Activated CD8-positive, alpha-beta memory T cell treated with anti-CD3 and anti-CD28 coated beads, Interleukin-2, amount 10 ng/mL, durations not matched to agents 7 days and 5 days (primary cell): ENCODE measurements around the gene NAB1. TPM values are rescaled to one million over a fixed set of nuclear protein-coding genes. Genes with fewer than 3 reads are reported as not detected.

Source experiments
- ATAC-seq: fragments of 150-1000 bp; cut with Tn5 transposase; one replicate; pipeline ENCODE4 v1.10.0; 2021; ENCODE audit warnings: moderate library complexity
- CTCF ChIA-PET: fragments of 350-600 bp; sonication (Branson Sonifier 250); formaldehyde crosslinking; loops from one replicate; lab custom pipeline; 2021; ENCODE audit warnings: antibody characterized with exemption; lab: Charles Lee
- DNase-seq: peaks from one replicate; pipeline ENCODE4 v3.0.0-alpha.2; 2020
- H3K27ac Mint-ChIP-seq: one replicate; pipeline ENCODE4 v1.8.0; 2021; ENCODE audit warnings: mild to moderate bottlenecking, mixed read lengths
- H3K27me3 Mint-ChIP-seq: one replicate; pipeline ENCODE4 v1.8.0; 2021; ENCODE audit warnings: mixed read lengths
- H3K36me3 Mint-ChIP-seq: one replicate; pipeline ENCODE4 v1.8.0; 2021; ENCODE audit warnings: mild to moderate bottlenecking, mixed read lengths
- H3K4me1 Mint-ChIP-seq: one replicate; pipeline ENCODE4 v1.8.0; 2021; ENCODE audit warnings: mixed read lengths
- H3K4me3 Mint-ChIP-seq: one replicate; pipeline ENCODE4 v1.8.0; 2021; ENCODE audit warnings: mild to moderate bottlenecking, moderate library complexity, mixed read lengths
- H3K9me3 Mint-ChIP-seq: one replicate; pipeline ENCODE4 v1.8.0; 2022; ENCODE audit warnings: low read depth, mixed read lengths
- total RNA-seq, 2 experiments: library from RNA; stranded (reverse); gene quantifications; one replicate each; pipeline ENCODE4 v1.2.3, GENCODE V29; 2021

Gene NAB1
- total RNA-seq, 2 experiments from 2014 or later: 36.8 to 38.4 TPM

DNA sequence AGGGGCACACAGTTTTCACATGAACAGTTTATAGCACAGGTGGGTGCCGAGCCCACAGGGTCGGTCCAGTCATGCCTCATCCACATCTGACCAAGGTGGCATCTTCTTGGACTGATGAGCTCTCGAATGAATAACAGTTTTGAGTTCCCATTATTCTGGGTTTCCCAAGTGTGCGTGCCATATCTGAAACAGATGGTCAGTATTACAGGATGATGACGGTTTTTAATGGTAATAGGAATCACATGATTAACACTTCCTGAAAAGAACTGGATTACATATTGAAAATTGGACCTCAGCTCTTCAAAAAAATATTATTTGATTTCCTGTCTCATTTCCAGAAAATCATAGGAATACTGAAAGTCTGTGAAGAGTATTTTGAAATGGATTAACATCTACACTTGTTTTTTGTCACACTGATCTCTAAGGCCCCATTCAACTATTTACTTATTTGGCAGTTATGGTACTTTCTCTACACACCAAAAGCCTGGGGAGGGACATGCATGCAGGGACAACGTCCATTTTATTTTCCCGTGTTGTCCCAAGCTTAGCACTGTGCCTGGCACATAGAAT is 22.2 kb upstream of the NAB1 start:
- H3K36me3 Mint-ChIP-seq: peaks cover 3% of the 10 kb centered on the region
- DNase-seq (no peak), ATAC-seq (no peak)
- no peaks in the 10 kb centered on the region for H3K27me3 Mint-ChIP-seq
- peaks cover 11% of the 10 kb centered on the region for H3K4me1 Mint-ChIP-seq
- H3K27ac Mint-ChIP-seq: no peak overlapping the region
- H3K4me3 Mint-ChIP-seq: no peak overlapping the region
- CTCF ChIA-PET: no interaction called here
- peaks cover 3% of the 10 kb centered on the region for H3K9me3 Mint-ChIP-seq

DNA sequence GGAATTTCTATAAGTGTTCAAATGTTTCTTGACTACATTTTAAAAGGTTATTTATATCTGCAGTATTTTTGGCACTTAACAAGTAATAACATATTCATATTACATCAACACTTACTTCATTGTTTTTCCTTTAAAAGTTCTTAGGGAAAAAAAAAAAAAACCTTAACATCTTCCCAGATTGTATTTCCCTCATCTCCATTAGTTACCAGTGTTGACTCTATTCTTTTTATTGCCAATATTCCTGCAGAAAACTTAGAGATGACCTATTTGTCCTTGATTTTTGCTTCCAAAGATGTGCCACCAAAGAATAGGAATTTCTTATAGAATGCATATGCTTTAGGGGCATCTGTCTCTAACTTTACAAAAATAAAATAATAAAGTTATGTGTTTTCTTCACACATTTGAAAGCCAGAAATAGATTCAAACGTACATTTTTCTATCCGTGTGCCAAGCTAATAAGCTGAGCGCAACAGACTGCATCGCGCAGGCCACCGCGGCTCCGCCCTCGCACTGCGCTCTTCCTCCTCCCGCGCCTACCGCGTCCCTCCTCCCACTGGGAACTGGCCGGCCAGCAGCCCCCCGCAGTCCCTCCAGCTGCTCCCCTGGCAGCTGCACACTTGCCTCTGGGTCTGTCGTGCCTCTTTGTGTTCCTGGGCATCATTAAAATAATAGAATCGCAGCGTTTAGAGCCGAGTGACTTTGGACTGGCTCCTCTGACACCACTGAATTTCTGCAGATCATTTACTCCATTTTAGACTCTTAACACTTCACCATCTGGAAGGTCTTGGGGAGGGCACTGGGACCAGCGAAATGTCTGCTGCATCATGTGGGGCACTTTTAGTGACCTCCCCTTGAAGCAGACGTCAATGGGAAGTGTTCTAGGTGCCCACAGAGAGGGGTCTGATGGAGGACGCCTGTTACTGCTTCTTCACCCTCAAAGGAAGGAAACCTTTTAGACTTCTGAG is 21.2 kb upstream of the NAB1 start:
- Mint-ChIP-seq H3K36me3 (peaks cover 3% of the 10 kb centered on the region), H3K27ac (peak overlapping the region; percentile 37), H3K27me3 (no peaks in the 10 kb centered on the region), H3K4me1 (peaks cover 11% of the 10 kb centered on the region), H3K4me3 (peak overlapping the region; percentile 78), H3K9me3 (peaks cover 3% of the 10 kb centered on the region)
- DNase-seq (no peak), ATAC-seq (peak; percentile 84)
- CTCF ChIA-PET: no interaction called here

DNA sequence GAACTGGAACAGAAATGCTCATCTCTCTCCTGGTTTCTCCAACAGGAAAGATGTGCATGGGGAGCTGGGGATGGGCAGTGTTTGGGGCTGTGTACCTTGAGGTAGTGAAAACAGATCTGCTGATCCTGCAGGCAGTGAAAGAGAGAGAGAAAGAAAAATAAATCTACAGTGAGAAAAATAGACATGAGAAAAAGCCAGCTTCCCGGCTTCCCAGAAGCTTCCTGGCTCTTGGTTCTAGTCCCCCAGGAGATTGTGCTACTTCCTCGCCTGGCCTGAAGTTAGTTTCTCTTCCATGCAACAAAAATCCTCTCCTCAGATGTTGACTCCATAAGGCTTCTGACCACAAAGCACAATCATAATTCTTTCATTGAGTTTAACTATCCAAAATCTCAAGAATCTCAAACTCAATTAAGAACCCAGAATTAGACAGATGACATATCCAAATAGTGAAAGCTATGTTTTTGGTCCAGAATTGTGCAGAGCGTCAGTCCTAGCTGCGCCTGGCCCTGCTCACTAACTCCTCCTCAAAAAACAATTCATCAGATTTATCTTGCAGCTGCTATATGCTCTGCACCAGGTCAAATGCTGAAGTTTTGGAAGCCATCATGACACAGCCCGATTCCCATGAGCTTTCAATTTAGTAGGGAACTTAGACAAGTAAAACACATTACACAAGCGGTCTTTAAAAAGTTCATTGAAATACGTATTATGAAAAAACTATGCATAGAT is 20.1 kb upstream of the NAB1 start:
- DNase-seq (no peak), ATAC-seq (no peak)
- no peak overlapping the region for H3K27ac Mint-ChIP-seq
- peaks cover 3% of the 10 kb centered on the region for H3K36me3 Mint-ChIP-seq
- peaks cover 11% of the 10 kb centered on the region for H3K4me1 Mint-ChIP-seq
- H3K9me3 Mint-ChIP-seq: peaks cover 3% of the 10 kb centered on the region
- H3K27me3 Mint-ChIP-seq: no peaks in the 10 kb centered on the region
- CTCF ChIA-PET: no interaction called here
- peak overlapping the region; percentile 78 for H3K4me3 Mint-ChIP-seq

DNA sequence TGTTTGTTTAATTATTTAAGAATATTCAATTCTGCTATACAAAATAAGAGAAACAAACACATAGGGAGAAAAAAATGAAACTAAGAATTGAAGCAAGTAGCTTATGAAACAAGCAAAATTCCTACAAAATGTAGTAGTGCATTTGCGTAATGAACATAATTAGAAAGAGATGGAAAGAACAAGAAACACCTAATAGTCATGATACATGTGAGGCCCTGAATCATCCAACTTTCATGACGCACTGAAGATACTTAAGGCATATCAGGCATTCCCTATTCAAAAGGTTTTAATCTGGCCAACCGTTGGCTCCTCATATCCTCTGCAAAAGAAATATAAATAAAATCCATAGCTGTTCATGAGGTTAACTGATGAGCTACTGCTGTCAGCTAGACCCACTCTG is 14.5 kb upstream of the NAB1 start:
- Mint-ChIP-seq H3K4me1 (no peaks in the 10 kb centered on the region), H3K27ac (no peak overlapping the region), H3K36me3 (no peaks in the 10 kb centered on the region), H3K27me3 (no peaks in the 10 kb centered on the region), H3K4me3 (no peak overlapping the region), H3K9me3 (no peaks in the 10 kb centered on the region)
- CTCF ChIA-PET: interaction anchor here (0.9 to 1.9 kb wide), 2 partner anchors 21 to 45 kb away, joined by 3 to 7 read pairs; no protein-coding TSS in a partner anchor
- no peak for DNase-seq
- ATAC-seq: no peak

DNA sequence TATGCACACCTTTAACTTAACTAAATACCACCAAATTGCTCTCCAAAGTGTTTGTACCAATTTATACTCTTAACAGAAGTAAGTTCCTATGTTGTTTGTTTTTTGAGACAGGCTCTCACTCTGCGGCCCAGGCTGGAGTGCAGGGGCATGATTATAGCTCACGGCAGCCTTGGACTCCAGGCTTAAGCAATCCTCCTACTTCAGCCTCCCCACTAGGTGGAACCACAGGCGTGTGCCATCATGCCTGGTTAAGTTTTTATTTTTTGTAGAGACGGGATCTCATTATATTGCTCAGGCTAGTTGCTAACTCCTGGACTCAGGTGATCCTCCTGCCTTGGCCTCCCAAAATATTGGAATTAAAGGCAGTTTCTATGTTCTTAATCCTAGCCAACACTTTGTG is 13.1 kb upstream of the NAB1 start:
- H3K27ac Mint-ChIP-seq: no peak overlapping the region
- CTCF ChIA-PET: interaction anchor here (0.9 to 1.5 kb wide), 5 partner anchors 27 to 215 kb away, joined by 3 to 4 read pairs (median 3); no protein-coding TSS in a partner anchor
- DNase-seq: no peak
- H3K9me3 Mint-ChIP-seq: no peaks in the 10 kb centered on the region
- no peaks in the 10 kb centered on the region for H3K27me3 Mint-ChIP-seq
- no peak overlapping the region for H3K4me3 Mint-ChIP-seq
- H3K4me1 Mint-ChIP-seq: no peaks in the 10 kb centered on the region
- peak; percentile 36 for ATAC-seq
- no peaks in the 10 kb centered on the region for H3K36me3 Mint-ChIP-seq

DNA sequence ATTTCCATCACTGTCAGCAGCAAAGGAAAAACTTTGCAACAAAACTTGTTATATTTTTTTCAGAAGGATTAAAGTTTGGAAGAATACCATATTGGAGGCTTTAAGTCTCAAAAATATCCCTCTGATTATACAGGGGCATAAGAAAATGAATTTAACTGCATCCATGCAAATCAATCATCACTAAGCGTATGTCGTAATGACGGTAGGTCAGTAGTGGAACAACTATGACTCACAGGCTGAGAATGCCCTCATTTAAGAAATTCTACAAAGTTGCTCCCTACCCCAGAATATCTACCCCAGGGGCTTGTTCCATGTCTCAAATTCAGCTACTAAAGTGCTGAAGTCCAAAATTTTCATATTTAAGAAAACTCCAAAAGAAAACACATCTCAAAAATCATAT is 12.5 kb upstream of the NAB1 start:
- ATAC-seq (no peak), DNase-seq (no peak)
- Mint-ChIP-seq H3K27me3 (no peaks in the 10 kb centered on the region), H3K4me1 (no peaks in the 10 kb centered on the region), H3K27ac (no peak overlapping the region), H3K36me3 (no peaks in the 10 kb centered on the region), H3K4me3 (no peak overlapping the region), H3K9me3 (no peaks in the 10 kb centered on the region)
- CTCF ChIA-PET: interaction anchor here (0.9 to 1.5 kb wide), 3 partner anchors 27 to 145 kb away, joined by 3 read pairs; no protein-coding TSS in a partner anchor

DNA sequence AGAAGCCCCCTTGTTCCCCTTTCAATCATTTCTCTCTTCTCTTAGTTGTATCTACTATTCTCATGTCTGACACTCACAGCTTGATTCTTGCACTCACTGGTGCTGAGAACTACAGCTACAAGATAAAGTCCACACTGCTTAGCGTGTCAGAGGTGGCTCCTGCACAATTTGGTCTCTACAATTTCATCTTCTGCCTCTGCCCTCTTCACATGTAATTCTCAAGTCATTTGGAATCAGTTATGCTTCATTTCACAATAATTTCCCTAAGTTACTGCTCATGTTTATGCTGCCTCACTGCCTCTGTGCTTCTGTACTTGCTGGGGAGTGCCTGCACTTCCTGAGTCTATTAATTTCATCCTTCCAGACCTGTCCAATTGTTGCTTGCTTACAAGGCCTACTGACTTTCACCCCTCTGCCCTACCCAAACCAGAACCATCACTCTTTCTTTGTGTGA is 11.6 kb upstream of the NAB1 start:
- Mint-ChIP-seq H3K36me3 (no peaks in the 10 kb centered on the region), H3K27ac (no peak overlapping the region), H3K4me1 (no peaks in the 10 kb centered on the region), H3K4me3 (no peak overlapping the region), H3K27me3 (no peaks in the 10 kb centered on the region), H3K9me3 (no peaks in the 10 kb centered on the region)
- CTCF ChIA-PET: no interaction called here
- DNase-seq: no peak
- ATAC-seq: no peak

DNA sequence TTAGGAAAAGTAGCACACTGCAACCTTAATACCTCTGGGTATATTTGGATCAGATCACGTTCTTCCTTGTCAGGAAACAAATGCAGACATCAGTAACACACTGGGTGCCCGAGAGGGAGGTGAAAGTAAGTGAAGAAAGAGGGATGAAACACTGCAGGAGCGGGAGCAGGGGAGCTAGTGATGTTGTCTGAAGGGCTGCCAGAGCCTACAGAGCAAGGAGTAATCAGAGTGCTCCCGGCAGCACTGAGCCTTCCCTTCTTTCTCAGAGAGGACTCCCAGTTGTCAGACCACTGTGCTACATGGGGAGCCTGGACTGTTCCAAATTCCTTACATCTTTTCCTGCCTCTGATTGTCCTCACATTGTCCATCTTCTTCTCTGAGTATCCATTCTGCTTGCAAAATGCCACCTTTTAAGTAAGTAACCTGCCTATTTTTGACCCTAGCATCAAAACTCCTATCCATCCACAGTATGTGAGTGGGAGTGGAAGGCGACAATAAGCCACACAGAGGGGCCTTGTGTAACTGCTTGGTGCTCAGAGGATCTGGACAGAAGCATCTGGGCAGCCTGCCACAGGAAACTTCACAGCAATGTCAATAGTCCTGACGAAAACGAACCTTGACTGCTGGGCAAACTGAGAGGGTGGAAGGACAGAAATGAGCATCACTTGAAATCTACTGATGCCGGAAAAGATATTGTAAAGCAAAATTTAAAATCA is 10.8 kb upstream of the NAB1 start:
- H3K9me3 Mint-ChIP-seq: no peaks in the 10 kb centered on the region
- CTCF ChIA-PET: no interaction called here
- DNase-seq (no peak), ATAC-seq (no peak)
- no peak overlapping the region for H3K4me3 Mint-ChIP-seq
- H3K27ac Mint-ChIP-seq: no peak overlapping the region
- no peaks in the 10 kb centered on the region for H3K4me1 Mint-ChIP-seq
- no peaks in the 10 kb centered on the region for H3K36me3 Mint-ChIP-seq
- H3K27me3 Mint-ChIP-seq: no peaks in the 10 kb centered on the region

DNA sequence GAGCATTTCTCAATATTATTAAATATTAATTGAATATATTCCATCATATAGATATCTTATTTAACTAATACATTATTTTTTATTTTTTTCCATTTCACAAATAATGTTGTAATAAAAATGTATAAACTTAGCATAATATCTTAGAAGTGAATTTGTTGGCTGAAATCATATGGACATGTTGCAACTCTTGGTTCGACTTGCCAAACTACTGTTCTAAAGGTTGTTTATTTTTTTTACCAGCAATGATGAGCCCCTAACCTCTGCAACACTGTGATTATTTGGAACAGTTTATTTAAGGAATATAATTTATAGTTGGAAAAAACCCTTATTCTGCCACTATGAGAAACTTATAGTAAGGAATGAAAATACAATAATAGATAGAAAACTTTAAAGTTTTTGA is 8.8 kb upstream of the NAB1 start:
- H3K27ac Mint-ChIP-seq: no peak overlapping the region
- ATAC-seq: no peak
- no peak overlapping the region for H3K4me3 Mint-ChIP-seq
- no peaks in the 10 kb centered on the region for H3K27me3 Mint-ChIP-seq
- CTCF ChIA-PET: no interaction called here
- H3K36me3 Mint-ChIP-seq: no peaks in the 10 kb centered on the region
- no peak for DNase-seq
- no peaks in the 10 kb centered on the region for H3K4me1 Mint-ChIP-seq
- H3K9me3 Mint-ChIP-seq: no peaks in the 10 kb centered on the region

DNA sequence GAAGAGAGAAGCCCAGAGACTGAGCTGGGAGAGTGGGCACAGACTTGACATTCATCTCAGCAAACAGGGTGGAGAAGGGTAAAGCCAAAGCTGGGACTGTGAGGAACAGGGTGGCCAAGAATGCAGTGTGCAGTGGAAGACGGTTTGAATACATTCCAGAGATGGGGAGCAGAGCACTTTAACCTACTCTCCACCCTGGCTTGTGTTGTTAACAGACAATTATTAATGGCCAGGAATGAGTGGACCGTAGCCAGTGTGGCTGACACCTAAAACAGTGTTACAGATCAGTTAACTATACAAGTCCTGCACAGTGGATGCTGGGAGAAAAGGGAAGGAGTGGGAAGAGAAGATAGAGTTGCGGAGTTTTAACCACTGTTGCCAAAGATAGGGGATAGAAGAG is 7.4 kb upstream of the NAB1 start:
- H3K27ac Mint-ChIP-seq: no peak overlapping the region
- H3K36me3 Mint-ChIP-seq: no peaks in the 10 kb centered on the region
- H3K9me3 Mint-ChIP-seq: no peaks in the 10 kb centered on the region
- H3K4me3 Mint-ChIP-seq: no peak overlapping the region
- no peak for ATAC-seq
- H3K4me1 Mint-ChIP-seq: peaks cover 3% of the 10 kb centered on the region
- no peaks in the 10 kb centered on the region for H3K27me3 Mint-ChIP-seq
- CTCF ChIA-PET: no interaction called here
- DNase-seq: no peak

DNA sequence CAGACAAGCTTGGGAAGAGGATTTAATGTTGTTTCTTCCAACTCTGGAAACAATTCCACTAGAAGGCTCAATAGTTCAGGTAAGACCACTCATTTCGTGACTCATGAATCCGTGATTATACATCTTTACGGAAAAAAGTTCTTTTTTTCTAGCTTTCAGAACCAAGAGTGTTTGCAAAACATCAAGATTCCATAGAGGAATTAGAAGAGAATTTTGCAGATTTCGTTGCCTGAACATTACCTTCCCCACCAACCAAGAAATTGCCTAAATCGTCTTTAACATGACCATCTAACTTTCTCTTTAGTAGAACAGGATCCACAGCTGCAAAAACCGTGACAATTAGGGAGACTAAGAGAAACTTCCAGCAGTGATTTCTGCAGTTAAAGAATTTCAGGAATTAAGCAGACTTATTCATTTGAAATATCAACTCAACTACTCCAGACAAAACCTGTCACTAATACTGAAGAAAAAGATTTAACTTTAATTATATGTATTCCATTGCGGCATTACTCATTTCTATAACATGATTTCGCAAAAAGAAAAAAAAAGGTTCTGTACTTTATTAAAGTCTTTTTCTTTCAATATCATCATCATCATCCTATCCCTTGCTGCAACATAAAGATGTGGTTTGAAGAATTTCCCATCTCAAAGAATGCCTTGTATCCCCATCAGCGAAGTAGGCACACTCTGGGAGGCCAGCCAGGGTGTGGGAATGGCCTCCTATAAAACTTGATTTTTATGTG is 1.9 kb upstream of the NAB1 start:
- Mint-ChIP-seq H3K4me3 (no peak overlapping the region), H3K9me3 (no peaks in the 10 kb centered on the region), H3K27ac (no peak overlapping the region), H3K4me1 (peaks cover 34% of the 10 kb centered on the region), H3K27me3 (no peaks in the 10 kb centered on the region), H3K36me3 (peaks cover 4% of the 10 kb centered on the region)
- ATAC-seq (no peak), DNase-seq (no peak)
- CTCF ChIA-PET: no interaction called here

DNA sequence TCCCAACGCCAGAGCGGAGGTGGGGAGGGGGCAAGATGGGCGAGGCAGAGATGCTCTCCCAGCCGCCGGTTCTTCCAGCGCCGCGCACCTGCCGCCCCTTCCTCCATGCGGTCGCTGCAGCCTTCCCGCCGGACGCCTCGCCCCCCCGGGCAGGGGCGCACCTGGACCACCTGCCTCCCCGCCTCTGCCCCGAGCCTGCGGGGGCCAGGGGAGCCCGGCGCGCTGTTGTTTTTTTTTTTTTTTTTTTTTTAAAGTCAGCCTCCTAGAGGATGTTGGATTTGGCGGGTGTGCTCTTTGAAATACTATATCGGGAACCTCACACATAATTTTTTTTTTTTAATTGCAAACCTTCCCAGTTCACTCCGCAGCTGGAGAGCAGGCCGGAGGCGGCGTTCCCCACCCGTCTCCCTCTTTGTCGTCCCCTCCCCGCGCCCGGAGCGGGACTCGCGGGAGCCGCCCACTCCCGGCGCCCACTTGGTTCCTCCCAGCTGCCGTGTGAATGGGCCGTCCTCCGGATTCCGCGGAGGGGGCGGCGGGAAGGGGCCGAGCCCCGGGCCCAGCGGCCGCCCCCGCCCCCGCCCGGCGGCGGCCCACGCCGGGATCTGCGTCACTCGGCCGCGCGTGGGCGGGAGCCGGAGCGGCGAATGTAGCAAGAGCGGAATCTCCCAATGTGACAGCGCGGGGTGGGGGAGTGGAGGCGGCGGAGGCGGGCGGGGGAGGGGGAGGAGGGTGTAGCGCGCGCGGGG is 421 bp upstream of the NAB1 start:
- DNase-seq: peak; percentile 84
- Mint-ChIP-seq H3K4me3 (peak overlapping the region; percentile 74), H3K9me3 (no peaks in the 10 kb centered on the region), H3K4me1 (peaks cover 36% of the 10 kb centered on the region), H3K36me3 (peaks cover 4% of the 10 kb centered on the region), H3K27me3 (no peaks in the 10 kb centered on the region), H3K27ac (peak overlapping the region; percentile 70)
- CTCF ChIA-PET: interaction anchor here (0.7 to 1.1 kb wide), 3 partner anchors 13 to 319 kb away, joined by 3 read pairs; no protein-coding TSS in a partner anchor
- ATAC-seq: peak; percentile 80
